Naive thymus-derived CD4-positive, alpha-beta T cell (primary cell): Measurements from ENCODE around the gene TAS1R2. TPM values are rescaled to one million over a fixed set of nuclear protein-coding genes. Genes with fewer than 3 reads are reported as not detected.

Experiments used
- ATAC-seq: fragments of 150-1000 bp; cut with Tn5 transposase; 2 replicates; pipeline ENCODE4 v1.10.0; 2021; ENCODE audit warnings: mild to moderate bottlenecking, moderate library complexity
- CTCF ChIA-PET: fragments of 350-600 bp; sonication (Branson Sonifier 250); formaldehyde crosslinking; loops from one replicate; lab custom pipeline; 2021; ENCODE audit warnings: antibody characterized with exemption; lab: Charles Lee
- POLR2A ChIA-PET: fragments of 350-600 bp; sonication (Branson Sonifier 250); formaldehyde crosslinking; loops from one replicate; lab custom pipeline; 2021; ENCODE audit warnings: antibody characterized with exemption, inconsistent platforms; lab: Charles Lee
- DNase-seq, 9 donors: peaks; one replicate each; pipeline versions ENCODE4 v3.0.0 to v3.0.0-alpha.2; 2020 to 2022; ENCODE audit warnings: mixed read lengths in 1 of 9
- H3K27ac ChIP-seq: one replicate; pipeline ENCODE4 v1.7.0; 2013; ENCODE audit warnings: mild to moderate bottlenecking, low read depth, low read length, moderate library complexity
- H3K27me3 ChIP-seq, 2 donors: one replicate each; pipeline ENCODE4 v1.7.0; 2013; ENCODE audit warnings: low read length in 2 of 2, mild to moderate bottlenecking in 2 of 2, moderate library complexity in 2 of 2; ENCODE audit not compliant: control insufficient read depth in 2 of 2, insufficient read depth in 2 of 2
- H3K36me3 ChIP-seq, 3 experiments: 1 replicate in 2 of 3; 2 replicates in 1 of 3; pipeline ENCODE4 v1.7.0; 2013; ENCODE audit warnings: low read length in 3 of 3, mild to moderate bottlenecking in 3 of 3, moderate library complexity in 1 of 3; ENCODE audit not compliant: insufficient read depth in 3 of 3, control insufficient read depth in 2 of 3
- H3K4me1 ChIP-seq, 2 donors: one replicate each; pipeline ENCODE4 v1.7.0; 2013; ENCODE audit warnings: low read length in 2 of 2, mild to moderate bottlenecking in 2 of 2, moderate library complexity in 1 of 2; ENCODE audit not compliant: control insufficient read depth in 2 of 2, insufficient read depth in 2 of 2
- H3K4me3 ChIP-seq: 2 replicates; pipeline ENCODE4 v1.7.0; 2013; ENCODE audit warnings: mild to moderate bottlenecking, low read length
- H3K9me3 ChIP-seq, 3 experiments: 1 replicate in 2 of 3; 2 replicates in 1 of 3; pipeline ENCODE4 v1.7.0; 2013; ENCODE audit warnings: low read length in 3 of 3; ENCODE audit not compliant: control insufficient read depth in 2 of 3
- H3K27ac Mint-ChIP-seq, 9 donors: one replicate each; pipeline ENCODE4 v1.8.0; 2020 to 2022; ENCODE audit warnings: mixed read lengths in 9 of 9, mild to moderate bottlenecking in 8 of 9, moderate library complexity in 5 of 9, inconsistent platforms in 2 of 9
- H3K27me3 Mint-ChIP-seq, 5 donors: one replicate each; pipeline ENCODE4 v1.8.0; 2021 to 2022; ENCODE audit warnings: mixed read lengths in 5 of 5, mild to moderate bottlenecking in 1 of 5
- H3K36me3 Mint-ChIP-seq, 5 donors: one replicate each; pipeline ENCODE4 v1.8.0; 2020 to 2022; ENCODE audit warnings: mixed read lengths in 5 of 5, mild to moderate bottlenecking in 3 of 5, inconsistent platforms in 1 of 5
- H3K4me1 Mint-ChIP-seq, 7 donors: one replicate each; pipeline ENCODE4 v1.8.0; 2020 to 2022; ENCODE audit warnings: mixed read lengths in 7 of 7, mild to moderate bottlenecking in 3 of 7, inconsistent platforms in 1 of 7
- H3K4me3 Mint-ChIP-seq, 10 donors: one replicate each; pipeline ENCODE4 v1.8.0; 2020 to 2022; ENCODE audit warnings: mild to moderate bottlenecking in 10 of 10, mixed read lengths in 10 of 10, moderate library complexity in 6 of 10, inconsistent platforms in 2 of 10
- H3K9me3 Mint-ChIP-seq, 11 donors: one replicate each; pipeline ENCODE4 v1.8.0; 2020 to 2022; ENCODE audit warnings: mixed read lengths in 11 of 11, mild to moderate bottlenecking in 4 of 11, inconsistent platforms in 1 of 11, moderate library complexity in 1 of 11
- intact Hi-C, 2 donors: fragments of 100-400 bp; cut with micrococcal nuclease; formaldehyde crosslinking; loops; one replicate each; pipeline ENCODE4 v1.15.1; 2023
- polyA plus RNA-seq, 2 donors: library from polyadenylated mRNA; unstranded; fragments of 300-500 nt; fragmentation: Illumina TruSeq; gene quantifications; one replicate each; pipeline ENCODE4 v1.2.3, GENCODE V29; 2021
- total RNA-seq, 6 experiments: library from RNA in 5 of 6; stranded (reverse) in 5 of 6; gene quantifications; 1 replicate in 5 of 6; 2 replicates in 1 of 6; pipeline ENCODE4 v1.2.3 and lab custom pipeline; 2021 to 2026

Gene TAS1R2
- total RNA-seq (not detected), polyA plus RNA-seq (not detected), total RNA-seq (lab: John Stamatoyannopoulos, UW) (not detected)

- POLR2A ChIA-PET, result no interaction called here
- H3K27ac ChIP-seq, result no peak within 1 kb of the TSS
- intact Hi-C loops, result no loop called here
- H3K27ac Mint-ChIP-seq, result no peak within 1 kb of the TSS
- H3K9me3 Mint-ChIP-seq, result no peaks in the 10 kb centered on the region
- no peaks in the 10 kb centered on the region for H3K36me3 ChIP-seq
- CTCF ChIA-PET, result no interaction called here
- H3K27me3 ChIP-seq, result no peaks in the 10 kb centered on the region
- no peak within 1 kb of the TSS for H3K4me3 Mint-ChIP-seq
- no peak for ATAC-seq
- H3K9me3 ChIP-seq, result no peaks in the 10 kb centered on the region
- H3K4me1 Mint-ChIP-seq, result no peaks in the 10 kb centered on the region
- peaks cover 0 to 10% (median 8%) of the 10 kb centered on the region in 5 donors for H3K27me3 Mint-ChIP-seq
- no peak within 1 kb of the TSS for H3K4me3 ChIP-seq
- H3K4me1 ChIP-seq, result no peaks in the 10 kb centered on the region
- H3K36me3 Mint-ChIP-seq, result no peaks in the 10 kb centered on the region
- DNase-seq, result no peak
Measured at GRCh38 chr1:18859560-18859959, at the start of gene TAS1R2. Gene TAS1R2, minus strand, starts transcription at chr1:18859660. Its CDS starts 0 bp downstream, at chr1:18859660.

GRCh38 chr1:18907917-18908845 lies 48.7 kb upstream of the TAS1R2 start:
- Histone ChIP-seq H3K27ac (peak overlapping the region; percentile 12), H3K9me3 (no peaks in the 10 kb centered on the region), H3K36me3 (peaks cover 7 to 54% (median 15%) of the 10 kb centered on the region in 3 experiments), H3K27me3 (no peaks in the 10 kb centered on the region), H3K4me1 (peaks cover 0 to 5% of the 10 kb centered on the region in 2 donors), H3K4me3 (no peak overlapping the region)
- Mint-ChIP-seq H3K4me1 (peaks cover 10 to 21% (median 15%) of the 10 kb centered on the region in 7 donors), H3K27me3 (no peaks in the 10 kb centered on the region), H3K4me3 (no peak overlapping the region), H3K9me3 (no peaks in the 10 kb centered on the region), H3K36me3 (peaks cover 6 to 34% (median 10%) of the 10 kb centered on the region in 5 donors), H3K27ac (peak overlapping the region in 4 of 9 donors; percentile 44 to 77 (median 60))
- intact Hi-C loops, result loop anchor here (1.0 to 10.0 kb wide), 9 partner anchors 24 to 687 kb away; partner anchors contain the start of genes IFFO2 (in 1 of the 2) and UBR4 (in 1 of the 2)
- ChIA-PET CTCF (interaction anchor here (0.7 to 9.1 kb wide), 27 partner anchors 9 to 1732 kb away, joined by 3 to 105 read pairs (median 4); partner anchors contain the start of gene IFFO2), POLR2A (interaction anchor here (0.9 to 1.5 kb wide), 3 partner anchors 19 to 302 kb away, joined by 3 to 9 read pairs (median 4); partner anchors contain the start of gene UBR4)
- ATAC-seq, result peak; percentile 52
- no peak for DNase-seq

GRCh38 chr1:18907021-18907916 lies 47.8 kb upstream of the TAS1R2 start:
- intact Hi-C loops, result loop anchor here (1.0 to 10.0 kb wide), 9 partner anchors 23 to 688 kb away; partner anchors contain the start of genes IFFO2 (in 1 of the 2) and UBR4 (in 1 of the 2)
- peak overlapping the region in 5 of 9 donors; percentile 18 to 77 (median 48) for H3K27ac Mint-ChIP-seq

GRCh38 chr1:18903291-18903756 lies 43.9 kb upstream of the TAS1R2 start:
- POLR2A ChIA-PET, result interaction anchor here (0.9 to 2.0 kb wide), 9 partner anchors 21 to 172 kb away, joined by 3 to 10 read pairs (median 4); partner anchors contain the start of gene IFFO2
- Histone ChIP-seq H3K9me3 (no peaks in the 10 kb centered on the region), H3K27me3 (no peaks in the 10 kb centered on the region), H3K27ac (peak overlapping the region; percentile 83), H3K36me3 (peaks cover 0 to 19% (median 0%) of the 10 kb centered on the region in 3 experiments), H3K4me1 (peaks cover 3 to 12% of the 10 kb centered on the region in 2 donors), H3K4me3 (peak overlapping the region; percentile 57)
- H3K4me3 Mint-ChIP-seq, result peak overlapping the region; percentile 86 to 99 (median 94)
- no peaks in the 10 kb centered on the region for H3K9me3 Mint-ChIP-seq
- H3K36me3 Mint-ChIP-seq, result peaks cover 0 to 6% (median 0%) of the 10 kb centered on the region in 5 donors
- ATAC-seq, result no peak
- intact Hi-C loops, result loop anchor here (2.0 to 10.0 kb wide), 5 partner anchors 311 to 691 kb away; partner anchors contain the start of genes EMC1 (in 1 of the 2), MRTO4 (in 1 of the 2) and UBR4 (in 1 of the 2)
- CTCF ChIA-PET, result interaction anchor here (0.6 to 9.1 kb wide), 8 partner anchors 10 to 172 kb away, joined by 3 to 105 read pairs (median 3); partner anchors contain the start of gene IFFO2
- H3K27ac Mint-ChIP-seq, result peak overlapping the region; percentile 21 to 98 (median 97)
- no peaks in the 10 kb centered on the region for H3K27me3 Mint-ChIP-seq
- H3K4me1 Mint-ChIP-seq, result peaks cover 26 to 50% (median 43%) of the 10 kb centered on the region in 7 donors
- DNase-seq, result no peak

More at GRCh38 chr1:18907021-18907916, 47.8 kb upstream of the TAS1R2 start:
- DNase-seq (peak; percentile 40 to 83 (median 75)), ATAC-seq (no peak)
- Mint-ChIP-seq H3K9me3 (no peaks in the 10 kb centered on the region), H3K27me3 (no peaks in the 10 kb centered on the region), H3K4me3 (no peak overlapping the region), H3K36me3 (peaks cover 6 to 34% (median 10%) of the 10 kb centered on the region in 5 donors), H3K4me1 (peaks cover 11 to 21% (median 17%) of the 10 kb centered on the region in 7 donors)
- Histone ChIP-seq H3K4me3 (no peak overlapping the region), H3K27me3 (no peaks in the 10 kb centered on the region), H3K36me3 (peaks cover 7 to 54% (median 15%) of the 10 kb centered on the region in 3 experiments), H3K9me3 (no peaks in the 10 kb centered on the region), H3K4me1 (peaks cover 0 to 6% of the 10 kb centered on the region in 2 donors), H3K27ac (no peak overlapping the region)
- ChIA-PET CTCF (interaction anchor here (0.6 to 9.1 kb wide), 25 partner anchors 8 to 1733 kb away, joined by 3 to 105 read pairs (median 5); partner anchors contain the start of gene IFFO2), POLR2A (interaction anchor here (0.7 to 1.5 kb wide), 5 partner anchors 19 to 302 kb away, joined by 3 to 9 read pairs (median 3); partner anchors contain the start of gene UBR4)

GRCh38 chr1:18902523-18903290 lies 43.2 kb upstream of the TAS1R2 start, which contains the start of gene ALDH4A1:
Gene ALDH4A1, minus strand, starts transcription at chr1:18902555. Its CDS starts 32 bp downstream, at chr1:18902523.
- no peaks in the 10 kb centered on the region for H3K27me3 Mint-ChIP-seq
- peaks cover 22 to 50% (median 41%) of the 10 kb centered on the region in 7 donors for H3K4me1 Mint-ChIP-seq
- ATAC-seq, result peak; percentile 98
- ChIA-PET POLR2A (interaction anchor here (0.9 to 2.3 kb wide), 11 partner anchors 21 to 173 kb away, joined by 3 to 10 read pairs (median 4); partner anchors contain the start of gene IFFO2), CTCF (interaction anchor here (0.6 to 9.1 kb wide), 10 partner anchors 10 to 173 kb away, joined by 3 to 105 read pairs (median 3); partner anchors contain the start of gene IFFO2)
- Histone ChIP-seq H3K27me3 (no peaks in the 10 kb centered on the region), H3K4me1 (peaks cover 3 to 12% of the 10 kb centered on the region in 2 donors), H3K9me3 (no peaks in the 10 kb centered on the region), H3K36me3 (peaks cover 0 to 13% (median 0%) of the 10 kb centered on the region in 3 experiments), H3K27ac (peak within 1 kb of the TSS; percentile 83), H3K4me3 (peak within 1 kb of the TSS; percentile 57)
- peak within 1 kb of the TSS; percentile 88 to 98 (median 97) for H3K27ac Mint-ChIP-seq
- H3K9me3 Mint-ChIP-seq, result no peaks in the 10 kb centered on the region
- intact Hi-C loops, result loop anchor here (1.0 to 10.0 kb wide), 10 partner anchors 24 to 692 kb away; partner anchors contain the start of genes IFFO2 (in 2 of the 2), UBR4 (in 2 of the 2), EMC1 (in 1 of the 2) and MRTO4 (in 1 of the 2)
- peak within 1 kb of the TSS; percentile 86 to 99 (median 94) for H3K4me3 Mint-ChIP-seq
- H3K36me3 Mint-ChIP-seq, result peaks cover 0 to under 1% (median 0%) of the 10 kb centered on the region in 5 donors
- peak; percentile 73 to 95 (median 93) for DNase-seq
